ENCODE data around the gene CTSA.
"Not testable (repeated sequence)": the region's sequence is repeated elsewhere in the genome, so short reads cannot be mapped to it uniquely, and the experiment has no call there.

CTSA gene

DNA sequence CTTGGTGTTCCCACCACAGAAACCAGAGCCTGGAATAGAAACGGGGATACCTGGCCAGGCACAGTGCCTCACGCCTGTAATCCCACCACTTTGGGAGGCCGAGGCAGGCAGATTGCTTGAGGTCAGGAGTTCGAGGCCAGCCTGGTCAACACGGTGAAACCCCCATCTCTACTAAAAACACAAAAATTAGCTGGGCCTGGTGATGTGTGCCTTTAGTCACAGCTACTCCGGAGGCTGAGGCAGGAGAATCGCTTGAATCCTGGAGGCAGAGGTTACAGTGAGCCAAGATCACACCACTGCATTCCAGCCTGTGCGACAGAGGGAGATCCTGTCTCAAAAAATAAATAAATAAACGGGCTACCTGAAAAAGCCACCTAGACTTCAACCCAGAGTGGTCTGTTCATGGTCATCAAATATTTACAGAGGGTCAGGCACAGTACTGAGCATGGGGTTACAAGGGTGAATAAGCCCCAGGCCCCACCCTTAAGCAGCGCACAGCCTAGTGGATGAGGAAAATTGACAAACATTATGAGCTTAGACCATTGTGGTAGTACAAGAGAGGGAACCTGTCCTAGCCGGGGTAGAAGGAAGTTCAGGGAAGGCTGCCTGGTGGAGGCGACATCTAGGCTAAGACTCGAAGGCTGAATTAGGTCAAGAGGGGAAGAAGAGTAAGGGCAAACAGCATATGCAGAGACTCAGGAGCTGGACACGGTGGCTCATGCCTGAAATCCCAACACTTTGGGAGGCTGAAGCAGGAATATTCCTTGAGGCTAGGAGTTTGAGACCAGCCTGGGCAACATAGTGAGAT is 36.1 kb downstream of the CTSA start:
- TF ChIP-seq, protein P1, sequence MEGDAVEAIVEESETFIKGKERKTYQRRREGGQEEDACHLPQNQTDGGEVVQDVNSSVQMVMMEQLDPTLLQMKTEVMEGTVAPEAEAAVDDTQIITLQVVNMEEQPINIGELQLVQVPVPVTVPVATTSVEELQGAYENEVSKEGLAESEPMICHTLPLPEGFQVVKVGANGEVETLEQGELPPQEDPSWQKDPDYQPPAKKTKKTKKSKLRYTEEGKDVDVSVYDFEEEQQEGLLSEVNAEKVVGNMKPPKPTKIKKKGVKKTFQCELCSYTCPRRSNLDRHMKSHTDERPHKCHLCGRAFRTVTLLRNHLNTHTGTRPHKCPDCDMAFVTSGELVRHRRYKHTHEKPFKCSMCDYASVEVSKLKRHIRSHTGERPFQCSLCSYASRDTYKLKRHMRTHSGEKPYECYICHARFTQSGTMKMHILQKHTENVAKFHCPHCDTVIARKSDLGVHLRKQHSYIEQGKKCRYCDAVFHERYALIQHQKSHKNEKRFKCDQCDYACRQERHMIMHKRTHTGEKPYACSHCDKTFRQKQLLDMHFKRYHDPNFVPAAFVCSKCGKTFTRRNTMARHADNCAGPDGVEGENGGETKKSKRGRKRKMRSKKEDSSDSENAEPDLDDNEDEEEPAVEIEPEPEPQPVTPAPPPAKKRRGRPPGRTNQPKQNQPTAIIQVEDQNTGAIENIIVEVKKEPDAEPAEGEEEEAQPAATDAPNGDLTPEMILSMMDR (IDR thresholded peaks at IDR 0.05; ENCODE audit: insufficient read depth, missing control alignments): no peak
- DNase-seq (ENCODE audit: insufficient read length, low spot score) (no peak), FAIRE-seq (no peak)

DNA sequence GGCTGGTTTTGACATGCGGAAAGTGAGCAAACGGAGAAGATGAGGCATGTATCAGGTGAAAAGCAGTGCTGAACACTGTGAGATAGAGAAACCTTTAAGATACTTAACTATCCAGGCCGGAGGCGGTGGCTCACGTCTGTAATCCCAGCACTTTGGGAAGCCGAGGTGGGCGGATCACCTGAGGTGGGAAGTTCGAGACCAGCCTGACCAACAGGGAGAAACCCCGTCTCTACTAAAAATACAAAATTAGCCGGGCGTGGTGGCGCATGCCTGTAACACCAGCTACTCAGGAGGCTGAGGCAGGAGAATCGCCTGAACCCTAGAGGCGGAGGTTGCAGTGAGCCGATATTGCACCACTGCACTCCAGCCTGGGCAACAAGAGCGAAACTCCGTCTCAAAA is 40.5 kb downstream of the CTSA start:
- not testable (repeated sequence) for DNase-seq (ENCODE audit: insufficient read length, low spot score)

DNA sequence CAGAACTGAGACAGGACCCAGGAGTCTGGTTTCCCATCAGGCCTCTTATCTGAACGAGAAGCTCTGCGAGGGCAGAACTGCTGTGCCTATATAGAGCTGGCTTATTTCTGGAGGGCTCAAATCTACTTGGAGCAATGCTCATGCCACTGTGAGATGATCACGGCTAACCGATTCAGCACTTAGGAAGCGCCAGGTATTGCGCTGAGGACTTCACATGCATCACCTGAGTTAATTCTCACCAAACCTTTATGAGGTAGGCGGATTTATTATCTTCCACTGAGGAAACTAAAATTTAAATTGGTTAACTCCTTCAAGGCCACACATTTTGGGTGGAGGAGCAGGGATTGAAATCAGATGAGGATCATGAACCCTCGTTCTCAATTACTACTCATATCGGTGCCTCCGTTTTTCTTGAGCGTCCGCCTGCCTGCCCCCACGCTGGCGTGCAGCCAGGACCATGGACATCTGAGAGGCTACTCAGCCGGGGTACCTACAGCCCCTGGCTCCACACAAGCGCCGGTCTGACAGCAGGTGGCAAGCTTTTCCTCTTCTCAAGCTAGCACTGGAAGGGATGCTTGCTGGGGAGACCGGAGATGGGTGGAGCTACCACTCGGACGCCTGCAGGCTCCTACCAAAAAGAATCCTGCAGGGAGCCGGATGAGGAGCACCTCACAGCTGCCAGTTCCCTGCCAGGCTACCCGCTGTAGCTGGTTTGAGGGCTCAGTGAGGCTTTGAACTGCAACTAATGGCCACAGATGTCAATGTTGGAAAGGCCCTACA is 42.3 kb downstream of the CTSA start:
- DNase-seq (ENCODE audit: insufficient read length, low spot score): peak; percentile 75
- TF ChIP-seq, protein P1 (IDR thresholded peaks at IDR 0.05; ENCODE audit: insufficient read depth, missing control alignments): peak; percentile 30
- no peak for FAIRE-seq

More for the DNA sequence above, 40.5 kb downstream of the CTSA start:
- not testable (repeated sequence) for FAIRE-seq

DNA sequence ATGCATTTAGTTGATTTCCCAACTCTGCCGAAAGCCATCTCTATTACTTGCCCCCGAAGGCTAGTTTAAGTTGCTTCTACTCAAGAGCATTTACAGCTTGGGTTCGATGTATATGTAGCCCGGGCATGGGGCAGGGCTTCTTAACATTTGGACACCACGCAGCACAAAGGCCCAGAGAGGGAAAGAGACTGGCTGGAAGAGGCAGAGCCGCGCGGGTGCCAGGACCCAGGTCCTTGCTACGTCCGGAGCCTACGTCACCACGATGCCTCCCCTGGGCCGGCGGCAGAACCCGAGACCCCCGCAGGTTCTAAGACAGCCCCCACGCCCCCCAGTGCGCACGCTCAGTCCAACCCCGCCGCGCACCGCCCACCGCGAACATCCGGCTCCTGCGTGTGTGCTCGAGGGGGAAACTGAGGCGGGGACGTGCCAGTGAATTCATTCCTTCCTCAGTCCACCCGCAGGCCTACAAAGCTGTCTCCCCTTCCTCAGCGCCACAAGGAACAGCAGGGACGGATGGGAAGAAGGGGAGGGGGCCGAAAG is 43.0 kb downstream of the CTSA start:
- DNase-seq (ENCODE audit: insufficient read length, low spot score) (no peak), FAIRE-seq (no peak)
- TF ChIP-seq, protein P1 (IDR thresholded peaks at IDR 0.05; ENCODE audit: insufficient read depth, missing control alignments): no peak

DNA sequence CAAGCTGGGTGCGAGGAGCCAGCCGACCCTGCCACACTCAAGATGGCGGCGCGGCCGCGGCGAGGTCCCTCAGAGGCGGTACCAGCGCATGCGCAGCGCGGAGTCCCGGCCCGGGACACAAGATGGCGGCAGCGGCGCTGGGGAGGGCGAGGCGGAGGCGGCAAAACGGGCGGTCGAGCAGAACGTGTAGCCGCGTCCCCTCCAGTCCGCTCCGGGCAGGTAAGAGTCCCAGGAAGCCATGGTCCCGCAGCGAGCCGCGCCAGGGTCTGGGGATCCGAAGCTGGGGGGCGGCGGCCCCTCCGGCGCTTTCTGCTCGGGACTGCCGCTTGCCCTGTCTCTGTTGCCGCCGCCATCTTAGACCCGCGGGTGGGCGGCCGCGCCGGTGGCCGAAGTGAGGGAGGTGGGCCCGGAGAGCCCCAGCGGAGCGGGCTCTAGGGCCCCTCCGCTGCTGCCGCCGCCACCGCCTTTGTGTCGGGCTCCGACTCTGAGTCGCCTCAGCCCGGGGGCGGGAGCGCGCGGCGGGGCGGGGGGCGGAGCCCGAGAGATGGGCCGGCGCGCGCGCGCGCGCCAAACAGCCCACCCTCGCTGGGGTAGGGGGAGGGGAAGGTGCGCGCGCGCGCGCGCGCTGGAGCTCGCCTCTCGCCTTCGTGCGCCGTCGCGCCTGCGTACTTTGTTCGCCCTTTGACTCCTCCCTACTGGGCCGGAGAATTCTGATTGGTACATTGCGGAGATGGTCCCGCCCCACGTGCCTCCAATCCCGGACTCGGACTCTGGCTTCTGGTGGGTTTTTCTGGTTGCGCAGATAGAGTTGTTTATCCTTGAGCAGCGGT is 43.7 kb downstream of the CTSA start, which contains the start of gene PCIF1:
TSS of gene PCIF1 (plus strand) at position 98 of the 830 bp plus-strand sequence. CDS start 4,317 bp downstream, outside the sequence.
- TF ChIP-seq, protein P1 (IDR thresholded peaks at IDR 0.05; ENCODE audit: insufficient read depth, missing control alignments): no peak
- FAIRE-seq (no peak), DNase-seq (ENCODE audit: insufficient read length, low spot score) (peak; percentile 95)

- TF ChIP-seq, protein P1 (IDR thresholded peaks at IDR 0.05; ENCODE audit: insufficient read depth, missing control alignments): no peak
- FAIRE-seq (no peak), DNase-seq (ENCODE audit: insufficient read length, low spot score) (no peak)
These were observed 44.4 kb downstream of the CTSA start for GRCh38 chr20:45935416-45936046.
